HCT116 (cell line): ENCODE results near the gene ARHGEF17.

Experiments
- CEBPB ChIP-seq: IDR thresholded peaks from 2 replicates; pipeline ENCODE4 v1.6.1; 2012; ENCODE audit warnings: low read depth
- EGR1 ChIP-seq: IDR thresholded peaks from 2 replicates; pipeline ENCODE4 v1.6.1; 2012; ENCODE audit warnings: low read depth
- EZH2 ChIP-seq: fragments of 200-600 bp; sonication (generic); IDR thresholded peaks from 2 replicates; pipeline ENCODE4 v1.6.1; 2017; ENCODE audit warnings: antibody characterized with exemption, mixed run types
- EZH2phosphoT487 ChIP-seq: fragments of 200-600 bp; IDR thresholded peaks from 2 replicates; pipeline ENCODE4 v1.6.1; 2018; ENCODE audit warnings: antibody characterized with exemption, borderline replicate concordance
- JUND ChIP-seq: IDR thresholded peaks from 2 replicates; pipeline ENCODE4 v1.6.1; 2012
- POLR2A ChIP-seq: IDR thresholded peaks from 2 replicates; pipeline ENCODE4 v1.7.0; 2011; ENCODE audit warnings: borderline replicate concordance; ENCODE audit not compliant: insufficient read depth, insufficient read length; ENCODE audit errors: extremely low read depth
- POLR2AphosphoS5 ChIP-seq: IDR thresholded peaks from 2 replicates; pipeline ENCODE4 v1.6.1; 2011; ENCODE audit warnings: mild to moderate bottlenecking, low read depth, low read length, moderate library complexity
- RAD21 ChIP-seq: IDR thresholded peaks from 2 replicates; pipeline ENCODE4 v1.6.1; 2012; ENCODE audit warnings: low read depth, mild to moderate bottlenecking
- SIN3A ChIP-seq: IDR thresholded peaks from 2 replicates; pipeline ENCODE4 v1.6.1; 2012; ENCODE audit warnings: low read depth
- ZNF274 ChIP-seq: fragments of 200-500 bp; sonication (Bioruptor generic); IDR thresholded peaks from 2 replicates; pipeline ENCODE4 v1.6.1; 2014; ENCODE audit warnings: mild to moderate bottlenecking, low read depth, low read length, inconsistent platforms
- TF ChIP-seq, protein P1 (sequence below), 3 experiments: fragments of 200-600 bp in 1 of 3; sonication (generic) in 1 of 3; IDR thresholded peaks in 2 of 3; conservative IDR thresholded peaks in 1 of 3; 2 replicates each; pipeline ENCODE4 v1.5.1; 2012 to 2017; ENCODE audit warnings: low read depth in 2 of 3, low read length in 2 of 3, antibody characterized with exemption in 1 of 3, borderline replicate concordance in 1 of 3, control low read depth in 1 of 3, mild to moderate bottlenecking in 1 of 3, mixed read lengths in 1 of 3, mixed run types in 1 of 3, moderate library complexity in 1 of 3; ENCODE audit not compliant: insufficient read depth in 1 of 3
- TF ChIP-seq, protein P2 (sequence below): IDR thresholded peaks from 2 replicates; pipeline ENCODE4 v1.6.1; 2012

DNA sequence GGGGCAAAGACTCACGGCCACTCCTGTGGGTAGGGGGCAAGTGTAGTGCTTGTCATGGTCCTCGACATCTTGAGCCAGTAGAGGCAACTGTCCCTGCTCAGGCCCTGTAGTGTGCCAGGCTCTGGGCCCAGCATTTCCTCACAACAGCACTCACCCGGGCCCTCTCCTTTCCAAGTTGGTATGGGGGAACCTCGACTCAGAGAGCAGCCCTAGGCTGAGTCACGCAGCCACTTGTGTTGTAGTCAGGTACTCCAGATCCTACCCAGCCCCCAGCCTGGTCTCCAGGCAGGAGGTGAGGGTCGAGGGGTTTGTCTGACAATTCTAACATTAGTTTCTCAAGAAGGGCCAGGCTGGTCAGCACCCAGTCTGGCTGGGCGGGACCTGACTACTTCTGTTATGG is 72.3 kb downstream of the ARHGEF17 start:
- TF ChIP-seq RAD21 (no peak), EGR1 (no peak), POLR2AphosphoS5 (no peak), POLR2A (no peak), ZNF274 (no peak), CEBPB (no peak), JUND (no peak), EZH2phosphoT487 (no peak), SIN3A (no peak), EZH2 (no peak)
- TF ChIP-seq, protein P1, sequence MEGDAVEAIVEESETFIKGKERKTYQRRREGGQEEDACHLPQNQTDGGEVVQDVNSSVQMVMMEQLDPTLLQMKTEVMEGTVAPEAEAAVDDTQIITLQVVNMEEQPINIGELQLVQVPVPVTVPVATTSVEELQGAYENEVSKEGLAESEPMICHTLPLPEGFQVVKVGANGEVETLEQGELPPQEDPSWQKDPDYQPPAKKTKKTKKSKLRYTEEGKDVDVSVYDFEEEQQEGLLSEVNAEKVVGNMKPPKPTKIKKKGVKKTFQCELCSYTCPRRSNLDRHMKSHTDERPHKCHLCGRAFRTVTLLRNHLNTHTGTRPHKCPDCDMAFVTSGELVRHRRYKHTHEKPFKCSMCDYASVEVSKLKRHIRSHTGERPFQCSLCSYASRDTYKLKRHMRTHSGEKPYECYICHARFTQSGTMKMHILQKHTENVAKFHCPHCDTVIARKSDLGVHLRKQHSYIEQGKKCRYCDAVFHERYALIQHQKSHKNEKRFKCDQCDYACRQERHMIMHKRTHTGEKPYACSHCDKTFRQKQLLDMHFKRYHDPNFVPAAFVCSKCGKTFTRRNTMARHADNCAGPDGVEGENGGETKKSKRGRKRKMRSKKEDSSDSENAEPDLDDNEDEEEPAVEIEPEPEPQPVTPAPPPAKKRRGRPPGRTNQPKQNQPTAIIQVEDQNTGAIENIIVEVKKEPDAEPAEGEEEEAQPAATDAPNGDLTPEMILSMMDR (IDR thresholded peaks at IDR 0.05 in 2 of 3, conservative IDR thresholded peaks at IDR 0.05 in 1 of 3; ENCODE audit: borderline replicate concordance in 1 of 3, insufficient read depth in 1 of 3, low read depth in 2 of 3, low read length in 2 of 3), result no peak
- TF ChIP-seq, protein P2, sequence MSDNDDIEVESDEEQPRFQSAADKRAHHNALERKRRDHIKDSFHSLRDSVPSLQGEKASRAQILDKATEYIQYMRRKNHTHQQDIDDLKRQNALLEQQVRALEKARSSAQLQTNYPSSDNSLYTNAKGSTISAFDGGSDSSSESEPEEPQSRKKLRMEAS, result no peak
